B cell (primary cell): ENCODE measurements around the gene NTN1. TPM values are rescaled to one million over a fixed set of nuclear protein-coding genes. Genes with fewer than 3 reads are reported as not detected.

Experiments
- ATAC-seq: fragments of 200-7000 bp; cut with Tn5 transposase; one replicate; pipeline ENCODE4 v1.10.0; 2021; ENCODE audit warnings: low read depth, mild to moderate bottlenecking, moderate number of reproducible peaks, moderate library complexity
- CTCF ChIA-PET: fragments of 350-600 bp; sonication (Branson Sonifier 250); formaldehyde crosslinking; loops from one replicate; lab custom pipeline; 2021; ENCODE audit warnings: antibody characterized with exemption, inconsistent platforms; lab: Charles Lee
- POLR2A ChIA-PET: fragments of 350-600 bp; sonication (Branson Sonifier 250); formaldehyde crosslinking; loops from one replicate; lab custom pipeline; 2021; ENCODE audit warnings: antibody characterized with exemption; lab: Charles Lee
- DNase-seq: peaks from one replicate; pipeline ENCODE4 v3.0.0; 2013
- H2AFZ ChIP-seq: 2 replicates; pipeline ENCODE4 v1.6.1; 2012; ENCODE audit warnings: mild to moderate bottlenecking, low read depth, low read length; ENCODE audit not compliant: insufficient read depth, poor library complexity, severe bottlenecking
- H3K27ac ChIP-seq, 2 donors: 1 replicate in 1 of 2; 2 replicates in 1 of 2; pipeline ENCODE4 v1.5.1; 2012 to 2013; ENCODE audit warnings: low read length in 2 of 2, mild to moderate bottlenecking in 2 of 2, moderate library complexity in 1 of 2
- H3K27me3 ChIP-seq, 4 experiments: fragments of 200-600 bp in 1 of 4; sonication (generic) in 1 of 4; replicated peaks in 1 of 4; 1 replicate in 2 of 4; 2 replicates in 2 of 4; pipeline versions ENCODE4 v1.6.1 to v1.7.0; 2013 to 2016; ENCODE audit warnings: low read length in 3 of 4, mild to moderate bottlenecking in 2 of 4, mixed read lengths in 1 of 4, moderate library complexity in 1 of 4; ENCODE audit not compliant: insufficient read depth in 4 of 4, control insufficient read depth in 3 of 4; ENCODE audit errors: control extremely low read depth in 1 of 4
- H3K36me3 ChIP-seq, 2 experiments: replicated peaks in 1 of 2; 1 replicate in 1 of 2; 2 replicates in 1 of 2; pipeline versions ENCODE4 v1.6.1 to v1.7.1; 2013; ENCODE audit warnings: low read length in 1 of 2; ENCODE audit not compliant: insufficient read depth in 2 of 2, control insufficient read depth in 1 of 2; ENCODE audit errors: control extremely low read depth in 1 of 2, extremely low read depth in 1 of 2
- H3K4me1 ChIP-seq, 2 donors: fragments of 200-600 bp in 1 of 2; sonication (generic) in 1 of 2; 1 replicate in 1 of 2; 2 replicates in 1 of 2; pipeline versions ENCODE4 v1.5.1 to v1.6.1; 2013 to 2017; ENCODE audit warnings: low read length in 2 of 2; ENCODE audit not compliant: control insufficient read depth in 2 of 2, insufficient read depth in 2 of 2
- H3K4me2 ChIP-seq: replicated peaks from 2 replicates; pipeline ENCODE3; 2012; ENCODE audit warnings: mild to moderate bottlenecking, low read depth, low read length; ENCODE audit not compliant: poor library complexity, severe bottlenecking
- H3K4me3 ChIP-seq, 5 experiments: fragments of 200-600 bp in 1 of 5; sonication (generic) in 1 of 5; 1 replicate in 3 of 5; 2 replicates in 2 of 5; pipeline versions ENCODE4 v1.5.1 to v1.7.0; 2011 to 2016; ENCODE audit warnings: low read length in 4 of 5, mild to moderate bottlenecking in 4 of 5, low read depth in 2 of 5, control low read depth in 1 of 5, moderate library complexity in 1 of 5; ENCODE audit not compliant: insufficient read depth in 1 of 5; ENCODE audit errors: control extremely low read depth in 1 of 5, extremely low read depth in 1 of 5
- H3K79me2 ChIP-seq: fragments of 200-600 bp; sonication (generic); one replicate; pipeline ENCODE4 v1.6.0; 2016; ENCODE audit warnings: low read length; ENCODE audit not compliant: control insufficient read depth, insufficient read depth
- H3K9ac ChIP-seq: fragments of 200-600 bp; sonication (generic); 2 replicates; pipeline ENCODE4 v1.6.1; 2017; ENCODE audit warnings: mild to moderate bottlenecking, low read length, moderate library complexity
- H3K9me3 ChIP-seq, 3 donors: one replicate each; pipeline versions ENCODE4 v1.6.1 to v1.7.1; 2013; ENCODE audit warnings: low read length in 2 of 3; ENCODE audit not compliant: control insufficient read depth in 2 of 3, insufficient read depth in 1 of 3; ENCODE audit errors: control extremely low read depth in 1 of 3
- H4K20me1 ChIP-seq: 2 replicates; pipeline ENCODE4 v1.6.0; 2012; ENCODE audit warnings: mild to moderate bottlenecking, low read length; ENCODE audit not compliant: insufficient read depth, control insufficient read depth, poor library complexity, severe bottlenecking
- H3K27ac Mint-ChIP-seq: one replicate; pipeline ENCODE4 v1.8.0; 2021; ENCODE audit warnings: mixed read lengths
- H3K27me3 Mint-ChIP-seq: one replicate; pipeline ENCODE4 v1.8.0; 2021; ENCODE audit warnings: mixed read lengths
- H3K4me1 Mint-ChIP-seq: one replicate; pipeline ENCODE4 v1.8.0; 2021; ENCODE audit warnings: mixed read lengths
- H3K4me3 Mint-ChIP-seq: one replicate; pipeline ENCODE4 v1.8.0; 2021; ENCODE audit warnings: mixed read lengths
- H3K9me3 Mint-ChIP-seq: one replicate; pipeline ENCODE4 v1.8.0; 2022; ENCODE audit warnings: mixed read lengths; ENCODE audit not compliant: insufficient read depth
- EZH2 ChIP-seq: IDR thresholded peaks from 2 replicates; pipeline ENCODE4 v1.6.1; 2012; ENCODE audit warnings: borderline replicate concordance, low read depth, mild to moderate bottlenecking, moderate library complexity, low read length; ENCODE audit not compliant: insufficient read depth, poor library complexity, severe bottlenecking
- WGBS: methylation state at CpG from one replicate; pipeline ENCODE4 v1.1.5; 2013; ENCODE audit warnings: missing lambda C conversion rate; ENCODE audit not compliant: insufficient coverage; 5-methylcytosine and 5-hydroxymethylcytosine counted together
- intact Hi-C: fragments of 100-400 bp; cut with micrococcal nuclease; formaldehyde crosslinking; loops from one replicate; pipeline ENCODE4 v1.10.0; 2022
- polyA plus RNA-seq: library from polyadenylated mRNA; depleted of rRNA; stranded (reverse); fragments of >200 nt; gene quantifications from 2 replicates; pipeline ENCODE4 v1.2.3, GENCODE V29; 2012
- total RNA-seq, 2 donors: library from RNA; stranded (reverse); fragments of 120-200 nt in 1 of 2; gene quantifications; 1 replicate in 1 of 2; 2 replicates in 1 of 2; pipeline versions ENCODE4 v1.2.3 to v1.2.4, GENCODE V29; 2013 to 2022
- TF ChIP-seq, protein P1 (sequence below): fragments of 200-600 bp; IDR thresholded peaks from one replicate; pipeline ENCODE4 v1.8.0; 2022; ENCODE audit warnings: antibody characterized with exemption, mild to moderate bottlenecking

Gene NTN1
- total and polyA plus RNA-seq, 2 donors (not counting 1 experiment from before 2014, with no cell fraction given): 0.10 to 0.25 TPM

DNA sequence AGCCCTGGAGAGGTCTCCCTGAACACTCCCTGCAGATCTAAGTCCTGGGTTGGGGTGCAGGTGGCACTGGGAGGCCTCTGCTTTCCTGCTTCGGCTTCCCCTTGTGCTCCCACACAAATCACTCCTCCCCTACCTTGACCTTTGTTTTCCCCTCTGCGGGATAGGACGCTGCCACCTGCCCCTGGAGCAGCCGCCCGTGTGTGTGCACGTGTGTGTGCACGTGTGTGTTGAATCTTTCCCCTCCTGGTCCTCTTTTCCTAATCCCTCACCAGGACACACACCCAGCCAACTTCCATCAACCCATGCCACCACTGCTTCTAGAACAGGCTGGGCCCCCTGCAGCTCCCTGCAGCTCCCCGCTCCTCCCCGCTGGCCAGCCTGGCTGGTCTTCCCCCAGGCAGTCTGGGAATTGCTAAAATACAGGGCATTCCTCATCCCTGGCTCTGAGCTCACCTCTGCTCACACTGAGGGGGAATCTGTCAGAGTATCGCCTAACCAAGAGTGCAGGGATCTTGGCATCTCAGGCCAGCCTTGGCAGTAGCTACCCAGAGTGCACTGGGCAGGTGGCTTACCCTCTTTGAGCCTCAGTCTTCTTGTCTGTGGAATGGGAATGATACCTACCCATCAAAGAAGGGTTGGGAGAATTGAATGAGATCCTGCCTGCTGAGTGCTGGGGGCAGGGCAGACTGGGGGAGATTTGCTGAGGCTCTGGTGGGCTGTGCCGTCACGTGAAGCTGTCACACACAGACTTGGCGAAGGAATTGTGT is 198.5 kb downstream of the NTN1 start:
- TF ChIP-seq, protein P1, sequence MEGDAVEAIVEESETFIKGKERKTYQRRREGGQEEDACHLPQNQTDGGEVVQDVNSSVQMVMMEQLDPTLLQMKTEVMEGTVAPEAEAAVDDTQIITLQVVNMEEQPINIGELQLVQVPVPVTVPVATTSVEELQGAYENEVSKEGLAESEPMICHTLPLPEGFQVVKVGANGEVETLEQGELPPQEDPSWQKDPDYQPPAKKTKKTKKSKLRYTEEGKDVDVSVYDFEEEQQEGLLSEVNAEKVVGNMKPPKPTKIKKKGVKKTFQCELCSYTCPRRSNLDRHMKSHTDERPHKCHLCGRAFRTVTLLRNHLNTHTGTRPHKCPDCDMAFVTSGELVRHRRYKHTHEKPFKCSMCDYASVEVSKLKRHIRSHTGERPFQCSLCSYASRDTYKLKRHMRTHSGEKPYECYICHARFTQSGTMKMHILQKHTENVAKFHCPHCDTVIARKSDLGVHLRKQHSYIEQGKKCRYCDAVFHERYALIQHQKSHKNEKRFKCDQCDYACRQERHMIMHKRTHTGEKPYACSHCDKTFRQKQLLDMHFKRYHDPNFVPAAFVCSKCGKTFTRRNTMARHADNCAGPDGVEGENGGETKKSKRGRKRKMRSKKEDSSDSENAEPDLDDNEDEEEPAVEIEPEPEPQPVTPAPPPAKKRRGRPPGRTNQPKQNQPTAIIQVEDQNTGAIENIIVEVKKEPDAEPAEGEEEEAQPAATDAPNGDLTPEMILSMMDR: no peak
- no peak for TF ChIP-seq EZH2
- Mint-ChIP-seq H3K4me3 (no peak overlapping the region), H3K27me3 (peaks cover 3% of the 10 kb centered on the region), H3K27ac (no peak overlapping the region), H3K9me3 (peaks cover 8% of the 10 kb centered on the region), H3K4me1 (no peaks in the 10 kb centered on the region)
- H3K4me2 ChIP-seq: no peak overlapping the region
- WGBS: 93% methylated on average over 13 of the region's 13 CpGs
- no peaks in the 10 kb centered on the region for H3K36me3 ChIP-seq
- no peaks in the 10 kb centered on the region for H3K27me3 ChIP-seq
- ChIA-PET CTCF (no interaction called here), POLR2A (no interaction called here)
- H3K4me1 ChIP-seq: no peaks in the 10 kb centered on the region
- ATAC-seq: no peak
- no peak overlapping the region for H3K27ac ChIP-seq
- intact Hi-C loops: no loop called here
- no peaks in the 10 kb centered on the region for H3K79me2 ChIP-seq
- no peak overlapping the region for H3K9ac ChIP-seq
- no peak overlapping the region for H3K4me3 ChIP-seq
- peaks cover 2 to 15% (median 14%) of the 10 kb centered on the region in 3 donors for H3K9me3 ChIP-seq
- DNase-seq: no peak
- H4K20me1 ChIP-seq: no peaks in the 10 kb centered on the region
- no peak overlapping the region for H2AFZ ChIP-seq

DNA sequence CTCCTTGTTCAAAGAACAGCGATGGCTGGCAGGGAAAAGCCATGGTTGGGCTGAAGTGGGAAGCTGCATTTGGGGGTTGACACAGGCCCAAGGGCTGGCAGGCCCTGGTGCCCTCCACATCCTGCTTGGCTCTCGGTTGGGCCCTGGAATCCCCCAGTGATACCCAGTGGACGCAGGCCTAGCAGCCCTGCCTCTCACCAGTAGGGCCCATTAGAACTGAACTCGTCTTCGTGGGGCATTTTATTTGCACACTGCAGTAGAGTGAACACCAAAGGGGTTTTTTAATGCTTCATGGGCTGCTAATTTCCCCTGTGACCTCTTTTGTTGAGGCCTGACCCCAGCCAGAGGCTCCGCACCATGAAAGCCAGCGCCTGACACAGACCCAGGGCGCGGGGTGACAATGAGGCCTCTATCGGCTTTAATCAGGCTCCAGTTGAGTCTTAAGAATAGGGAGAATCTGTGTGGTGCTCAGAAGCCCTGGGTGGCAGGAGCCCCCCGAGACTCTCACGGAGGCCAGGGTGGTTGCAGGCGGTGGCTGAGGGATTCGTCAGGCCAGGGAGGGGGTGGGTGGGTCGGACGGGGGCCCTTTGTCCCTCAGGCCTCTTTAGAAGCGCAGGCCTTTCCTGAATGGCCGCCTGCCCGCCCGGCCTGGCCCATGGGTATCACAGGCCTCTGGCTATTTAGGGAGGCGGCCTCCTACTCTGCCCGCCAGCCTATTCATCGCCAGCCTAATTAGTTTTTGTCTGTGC is 199.3 kb downstream of the NTN1 start:
- no peaks in the 10 kb centered on the region for H3K4me1 ChIP-seq
- no peak overlapping the region for H3K9ac ChIP-seq
- peaks cover 5% of the 10 kb centered on the region for H3K9me3 Mint-ChIP-seq
- no peak overlapping the region for H3K27ac ChIP-seq
- H3K79me2 ChIP-seq: no peaks in the 10 kb centered on the region
- no peak overlapping the region for H2AFZ ChIP-seq
- ATAC-seq (no peak), DNase-seq (no peak)
- 91% methylated on average over 20 of the region's 23 CpGs for WGBS
- no peaks in the 10 kb centered on the region for H3K27me3 ChIP-seq
- H3K27me3 Mint-ChIP-seq: peaks cover 3% of the 10 kb centered on the region
- POLR2A ChIA-PET: no interaction called here
- no peak overlapping the region for H3K4me3 Mint-ChIP-seq
- intact Hi-C loops: no loop called here
- H3K27ac Mint-ChIP-seq: no peak overlapping the region
- no peak overlapping the region for H3K4me2 ChIP-seq
- no peaks in the 10 kb centered on the region for H3K4me1 Mint-ChIP-seq
- H3K4me3 ChIP-seq: no peak overlapping the region
- H4K20me1 ChIP-seq: no peaks in the 10 kb centered on the region
- TF ChIP-seq EZH2: no peak
- TF ChIP-seq, protein P1: no peak
- H3K36me3 ChIP-seq: no peaks in the 10 kb centered on the region
- CTCF ChIA-PET: no interaction called here
- H3K9me3 ChIP-seq: peaks cover 0 to 14% (median 9%) of the 10 kb centered on the region in 3 donors
